Left renal pelvis (tissue), 4 donors: ENCODE data around the gene OGT. TPM values are rescaled to one million over a fixed set of nuclear protein-coding genes. Genes with fewer than 3 reads are reported as not detected.
"Not testable (repeated sequence)": the region's sequence is repeated elsewhere in the genome, so short reads cannot be mapped to it uniquely, and the experiment has no call there.

Experiments
- DNase-seq, 4 donors: peaks; one replicate each; pipeline ENCODE4 v3.0.0-alpha.2; 2013; ENCODE audit warnings: low read depth in 4 of 4, low spot score in 3 of 4
- polyA plus RNA-seq, 4 donors: library from polyadenylated mRNA; unstranded; fragments of 120-200 nt; gene quantifications; one replicate each; pipeline ENCODE4 v1.2.1, GENCODE V29; 2013; ENCODE audit not compliant: insufficient read length in 4 of 4

Gene OGT
- 100 to 1,000 TPM; 182 to 280 (median 204) TPM for polyA plus RNA-seq

DNA sequence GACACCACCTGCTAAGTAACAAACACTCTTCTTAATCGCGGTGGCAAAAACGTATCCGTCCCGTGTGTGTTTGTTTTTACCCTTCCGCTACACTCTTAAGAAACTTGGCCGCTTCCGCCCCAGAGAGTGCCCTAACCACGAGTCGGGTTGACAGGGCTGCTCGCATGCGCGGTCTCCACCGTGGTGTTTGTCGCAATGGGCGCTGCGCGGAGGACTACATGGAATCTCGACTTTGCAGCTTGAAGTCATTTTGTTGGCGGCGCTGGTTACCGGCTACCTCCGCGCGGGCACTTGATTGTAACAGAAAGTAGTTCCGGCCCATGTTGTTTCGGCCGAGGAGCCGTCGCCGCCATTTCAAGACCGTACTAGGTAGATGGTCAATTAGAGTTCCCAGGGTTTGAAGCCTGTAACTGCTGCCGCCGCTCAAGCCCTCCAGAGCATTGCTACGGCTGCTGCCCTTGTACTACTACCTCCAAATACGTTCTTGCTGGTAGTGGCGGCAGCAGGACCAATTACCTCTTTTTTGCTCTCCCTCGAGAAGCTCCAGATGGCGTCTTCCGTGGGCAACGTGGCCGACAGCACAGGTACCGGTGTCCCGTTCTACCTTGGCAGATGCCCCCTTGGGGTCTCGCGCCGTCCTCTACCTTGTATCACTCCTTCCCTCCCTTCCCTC is at the start of gene OGT:
Gene OGT, plus strand, starts transcription at position 352 of the 673 bp plus-strand sequence. Its CDS starts 196 bp downstream, at position 548.
- DNase-seq = peak; percentile 81 to 90 (median 86)

DNA sequence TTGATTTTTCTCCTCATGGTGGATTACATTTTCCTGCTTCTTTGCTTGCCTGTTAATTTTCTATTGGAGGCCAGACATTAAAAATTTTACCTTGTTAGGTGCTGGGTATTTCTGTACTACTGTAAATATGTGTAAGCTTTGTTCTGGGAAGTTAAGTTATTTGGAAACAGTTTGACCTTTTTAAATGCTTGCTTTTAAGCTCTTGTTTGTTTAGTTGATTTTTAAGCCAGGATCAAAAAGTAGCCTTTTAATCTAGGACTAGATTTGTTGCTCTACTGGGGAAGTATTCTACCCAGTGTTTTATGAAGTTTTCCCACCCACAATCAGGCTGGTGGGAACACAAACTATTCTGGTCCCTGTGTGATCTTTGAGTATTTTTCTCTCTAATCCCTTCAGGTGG is 45.1 kb upstream of the OGT start:
- DNase-seq = no peak

DNA sequence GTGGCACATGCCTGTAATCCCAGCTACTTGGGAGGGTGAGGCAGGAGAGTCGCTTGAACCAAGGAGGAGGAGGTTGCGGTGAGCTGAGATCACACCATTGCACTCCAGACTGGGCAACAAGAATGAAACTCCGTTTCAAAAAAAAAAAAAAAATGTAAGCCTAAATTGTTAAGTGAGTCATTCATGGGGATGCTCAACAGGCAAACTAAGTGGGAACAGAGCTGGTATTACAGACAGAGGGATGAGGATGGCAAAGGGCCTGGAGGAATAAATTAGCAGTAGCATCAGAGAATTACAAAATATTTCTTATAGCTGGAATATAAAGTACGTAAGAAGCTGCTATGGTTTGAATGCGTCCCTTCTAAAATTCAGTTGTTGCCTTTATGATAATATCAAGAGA is 43.4 kb upstream of the OGT start:
- no peak for DNase-seq

DNA sequence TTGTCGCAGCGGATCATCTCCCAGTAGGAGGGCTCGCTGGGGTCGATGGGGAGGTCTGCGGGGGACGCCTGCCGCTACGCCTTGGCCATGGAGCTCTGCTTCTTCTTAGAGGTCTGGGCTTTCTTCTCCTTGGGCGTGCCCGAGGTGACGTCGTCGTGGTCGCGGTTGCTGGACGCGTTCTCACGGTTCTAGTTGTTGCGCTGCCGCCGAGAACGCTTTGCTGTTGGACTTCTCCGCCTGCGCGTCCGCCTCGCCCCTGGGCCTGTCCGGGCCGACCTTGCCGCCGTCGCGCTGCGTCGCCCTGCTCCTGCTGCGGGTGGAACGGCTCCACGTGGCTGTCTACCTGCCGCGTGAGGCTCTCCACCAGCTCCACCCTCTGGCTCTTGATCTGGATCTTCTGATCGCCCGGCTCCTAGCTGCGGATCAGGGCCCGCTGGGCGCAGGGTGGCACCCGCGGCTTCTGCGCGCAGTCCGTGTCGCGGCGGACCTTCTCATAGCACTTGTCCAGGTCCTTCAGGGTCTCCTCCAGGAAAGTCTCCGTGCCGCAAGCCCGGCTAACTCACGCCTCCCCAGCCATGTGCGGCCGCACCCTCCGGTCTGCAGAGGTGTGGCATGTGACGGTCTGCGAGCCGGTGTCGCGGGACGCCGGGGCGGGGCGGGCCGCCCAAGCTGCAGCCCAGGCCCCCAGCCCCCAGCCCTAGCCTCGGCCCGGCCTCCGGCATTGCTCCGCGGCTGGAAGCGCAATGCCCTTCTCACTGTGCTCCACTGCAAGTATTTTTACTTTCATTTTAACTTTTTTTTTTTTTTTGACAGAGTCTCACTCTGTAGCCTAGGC is 40.5 kb upstream of the OGT start:
- no peak for DNase-seq

DNA sequence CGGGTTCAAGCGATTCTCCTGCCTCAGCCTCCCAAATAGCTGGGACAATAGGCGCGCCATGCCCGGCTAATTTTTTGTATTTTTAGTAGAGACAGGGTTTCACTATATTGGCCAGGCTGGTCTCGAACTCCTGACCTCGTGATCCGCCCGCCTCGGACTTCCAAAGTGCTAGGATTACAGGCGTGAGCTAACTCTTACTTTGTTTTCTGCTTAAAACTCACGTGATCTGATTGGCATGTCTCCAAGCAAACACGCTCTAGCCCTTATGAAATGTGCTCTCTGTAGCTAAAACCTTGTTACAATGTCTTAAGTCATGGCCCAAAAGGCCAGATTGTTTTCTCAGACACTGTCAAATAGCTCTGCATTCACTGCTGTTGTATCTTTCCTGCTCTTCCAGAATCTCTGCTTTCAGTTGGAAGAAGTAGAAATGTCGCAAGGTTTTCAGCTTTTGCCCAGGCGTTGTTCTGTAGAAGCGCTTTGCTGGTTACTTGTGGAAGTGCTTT is 39.7 kb upstream of the OGT start:
- DNase-seq = no peak

DNA sequence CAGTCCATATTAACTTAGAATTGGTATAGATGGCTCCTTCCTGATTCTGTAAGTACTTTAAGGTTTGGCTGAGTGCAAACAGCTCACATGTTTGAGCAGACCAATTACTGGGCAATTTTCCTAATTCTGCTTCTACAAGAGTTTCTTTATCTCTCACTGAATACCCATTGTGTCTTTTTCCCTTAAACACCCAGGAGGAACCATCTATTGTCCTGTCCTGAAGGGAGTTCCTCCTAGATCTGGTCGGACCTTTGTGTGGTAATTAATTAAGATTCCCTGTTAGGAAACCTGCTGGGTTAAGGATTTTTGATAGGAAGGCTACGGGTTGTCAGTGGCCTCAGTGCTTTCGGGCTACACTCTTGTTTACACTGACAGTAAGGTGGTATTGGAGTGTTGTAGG is 36.9 kb upstream of the OGT start:
- DNase-seq = not testable (repeated sequence)

DNA sequence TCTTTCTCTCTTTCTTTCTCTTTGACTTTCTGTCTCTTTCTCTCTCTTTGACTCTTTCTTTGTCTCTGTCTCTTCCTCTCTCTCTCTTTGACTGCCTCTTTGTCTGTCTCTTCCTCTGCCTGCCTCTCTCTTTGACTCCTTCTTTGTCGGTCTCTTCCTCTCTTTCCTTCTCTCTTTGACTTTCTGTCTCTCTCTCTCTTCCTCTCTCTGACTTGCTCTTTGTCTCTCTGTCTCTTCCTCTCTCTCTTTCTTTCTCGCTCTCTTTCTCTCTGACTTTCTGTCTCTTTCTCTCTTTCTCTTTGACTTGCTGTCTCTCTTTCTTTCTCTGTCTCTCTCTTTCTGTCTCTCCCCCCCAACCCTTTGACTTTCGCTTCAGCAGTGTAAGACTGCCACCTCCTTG is 36.4 kb upstream of the OGT start:
- DNase-seq = no peak

DNA sequence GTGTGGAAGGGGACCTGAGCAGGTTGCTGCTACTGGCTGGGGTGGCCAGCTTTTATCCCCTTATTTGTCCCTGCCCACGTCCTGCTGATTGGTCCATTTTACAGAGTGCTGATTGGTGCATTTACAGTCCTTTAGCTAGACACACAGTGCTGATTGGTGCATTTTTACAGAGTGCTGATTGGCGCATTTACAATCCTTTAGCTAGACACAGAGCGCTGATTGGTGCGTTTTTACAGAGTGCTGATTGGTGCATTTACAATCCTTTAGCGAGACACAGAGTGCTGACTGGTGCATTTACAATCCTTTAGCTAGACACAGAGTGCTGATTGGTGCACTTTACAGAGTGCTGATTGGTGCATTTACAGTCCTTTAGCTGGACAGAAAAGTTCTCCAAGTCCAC is 30.8 kb upstream of the OGT start:
- not testable (repeated sequence) for DNase-seq

DNA sequence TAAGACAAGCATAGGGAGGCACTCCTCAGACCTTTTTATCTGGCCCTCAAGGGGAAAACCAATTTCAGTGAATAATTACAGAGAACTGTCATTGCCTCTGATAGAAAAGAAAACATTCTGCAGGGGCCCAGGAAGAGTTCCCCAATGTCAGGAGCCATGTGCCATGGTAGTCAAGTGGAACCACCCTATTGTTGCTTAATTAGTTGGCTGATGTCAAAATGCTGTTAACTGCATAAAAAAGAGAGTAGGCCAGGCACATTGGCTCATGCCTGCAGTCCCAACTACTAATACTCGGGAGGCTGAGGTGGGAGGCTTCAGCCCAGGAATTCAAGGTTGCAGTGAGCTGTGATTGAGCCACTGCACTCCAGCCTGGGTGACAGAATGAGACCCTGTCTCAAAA is 28.6 kb upstream of the OGT start:
- DNase-seq = no peak

DNA sequence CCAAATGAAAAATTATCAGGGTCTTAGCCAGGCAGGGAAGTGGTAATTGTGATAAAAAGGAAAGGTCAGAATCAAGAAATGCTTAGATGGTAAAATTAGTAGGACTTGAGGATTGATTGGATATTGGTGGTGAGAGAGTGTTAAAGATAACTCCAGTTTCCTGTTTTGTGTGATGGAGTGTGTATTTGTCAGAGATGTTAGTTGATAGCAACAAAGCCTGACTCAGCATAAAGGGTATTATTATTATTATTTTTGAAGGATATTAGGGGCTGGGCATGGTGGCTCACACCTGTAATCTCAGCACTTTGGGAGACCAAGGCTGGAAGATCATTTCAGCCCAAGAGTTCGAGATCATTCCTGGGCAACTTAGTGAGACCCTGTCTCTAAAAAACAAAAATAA is 23.6 kb upstream of the OGT start:
- DNase-seq = no peak

DNA sequence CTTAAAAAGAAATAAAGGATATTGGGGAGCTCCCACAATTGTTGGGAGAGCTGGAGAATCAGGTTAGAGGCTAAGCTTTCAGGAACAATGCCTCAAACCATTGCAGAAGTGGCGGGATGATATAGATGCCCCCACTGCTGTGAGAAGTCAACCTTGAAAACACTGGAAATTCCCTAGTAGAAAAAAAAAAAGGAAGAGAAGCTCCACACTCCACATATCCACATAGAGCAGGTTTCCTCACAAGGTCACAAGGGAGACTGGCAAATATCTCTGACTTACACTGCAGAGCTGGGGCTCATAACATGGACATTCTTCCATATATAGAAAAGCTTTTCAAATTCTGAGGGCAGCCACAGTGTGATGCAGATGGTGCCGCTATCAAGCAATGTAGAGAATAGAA is 22.7 kb upstream of the OGT start:
- DNase-seq = no peak

DNA sequence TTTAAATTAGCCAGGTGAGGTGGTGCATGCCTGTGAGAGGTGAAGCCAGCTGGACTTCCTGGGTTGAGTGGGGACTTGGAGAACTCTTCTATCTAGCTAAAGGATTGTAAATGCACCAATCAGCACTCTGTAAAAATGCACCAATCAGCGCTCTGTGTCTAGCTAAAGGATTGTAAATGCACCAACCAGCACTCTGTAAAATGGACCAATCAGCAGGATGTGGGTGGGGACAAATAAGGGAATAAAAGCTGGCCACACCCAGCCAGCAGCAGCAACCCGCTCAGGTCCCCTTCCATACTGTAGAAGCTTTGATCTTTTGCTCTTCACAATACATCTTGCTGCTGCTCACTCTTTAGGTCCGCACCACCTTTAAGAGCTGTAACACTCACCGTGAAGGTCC is 19.2 kb upstream of the OGT start:
- not testable (repeated sequence) for DNase-seq

DNA sequence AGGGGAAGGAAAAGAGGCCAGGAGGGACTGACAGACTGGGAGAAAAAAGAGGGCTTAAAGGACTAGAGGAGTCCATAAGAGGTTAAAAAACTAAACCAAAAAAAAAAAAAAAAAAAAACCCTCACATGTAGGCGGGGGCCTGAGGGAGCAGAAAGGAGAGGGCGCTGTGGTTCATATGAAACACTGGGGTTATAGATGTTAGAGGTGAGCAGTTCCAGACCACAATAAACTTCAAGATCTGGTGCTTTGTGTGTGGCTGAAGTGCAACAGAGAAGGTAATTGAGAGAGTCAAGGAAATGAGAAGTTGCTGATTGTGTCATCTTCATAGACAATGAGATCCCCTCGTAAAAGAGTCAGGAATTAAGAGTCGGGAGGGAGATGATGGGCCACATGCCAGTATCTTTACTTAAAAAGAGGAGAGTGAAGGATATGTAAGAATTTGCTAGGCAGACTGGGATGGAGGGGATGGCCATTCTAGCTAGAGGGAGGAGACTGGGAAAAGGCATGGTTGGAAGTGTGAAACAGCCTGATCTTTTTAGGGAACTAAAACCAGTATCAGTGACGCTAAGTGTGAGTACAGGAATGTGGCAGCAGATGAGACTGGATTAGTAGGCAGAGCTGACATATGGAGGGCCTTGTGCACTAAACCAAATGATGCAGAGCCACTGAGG is 18.4 kb upstream of the OGT start:
- no peak for DNase-seq

DNA sequence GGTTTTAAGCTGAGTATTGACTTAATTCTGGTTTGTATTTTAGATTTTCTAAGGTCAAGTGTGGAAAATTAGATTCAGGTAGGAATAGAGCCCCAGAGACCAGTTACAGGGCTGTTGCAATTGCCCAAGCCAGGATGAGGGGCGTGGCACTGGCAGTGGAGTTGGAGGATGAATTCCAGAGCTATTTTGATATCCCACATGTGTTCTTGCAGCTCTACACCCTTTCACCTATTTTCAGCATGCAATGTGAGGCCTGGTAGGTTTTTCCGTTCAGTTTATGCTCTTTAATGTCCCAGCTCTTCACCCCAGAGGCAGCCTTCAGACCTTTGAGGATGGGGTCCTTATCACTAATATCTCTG is 17.9 kb upstream of the OGT start:
- no peak for DNase-seq

DNA sequence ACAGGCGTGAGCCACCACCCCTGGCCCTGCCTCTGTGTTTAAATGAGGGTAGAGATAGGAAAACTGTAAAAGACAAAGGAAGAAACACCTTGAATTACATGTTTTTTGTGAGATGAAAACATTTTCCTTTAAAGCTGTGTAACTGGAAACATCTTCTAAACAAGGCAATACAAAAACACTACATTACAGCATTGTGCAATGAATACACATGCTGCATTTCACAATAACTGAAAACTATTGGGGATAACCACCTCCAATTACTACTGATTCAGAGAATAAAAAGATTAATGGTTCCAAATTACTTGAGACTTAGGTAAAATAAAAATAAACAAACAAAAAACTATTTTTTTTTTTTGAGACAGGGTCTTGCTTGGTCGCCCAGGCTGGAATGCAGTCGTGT is 7.6 kb upstream of the OGT start:
- DNase-seq = no peak

DNA sequence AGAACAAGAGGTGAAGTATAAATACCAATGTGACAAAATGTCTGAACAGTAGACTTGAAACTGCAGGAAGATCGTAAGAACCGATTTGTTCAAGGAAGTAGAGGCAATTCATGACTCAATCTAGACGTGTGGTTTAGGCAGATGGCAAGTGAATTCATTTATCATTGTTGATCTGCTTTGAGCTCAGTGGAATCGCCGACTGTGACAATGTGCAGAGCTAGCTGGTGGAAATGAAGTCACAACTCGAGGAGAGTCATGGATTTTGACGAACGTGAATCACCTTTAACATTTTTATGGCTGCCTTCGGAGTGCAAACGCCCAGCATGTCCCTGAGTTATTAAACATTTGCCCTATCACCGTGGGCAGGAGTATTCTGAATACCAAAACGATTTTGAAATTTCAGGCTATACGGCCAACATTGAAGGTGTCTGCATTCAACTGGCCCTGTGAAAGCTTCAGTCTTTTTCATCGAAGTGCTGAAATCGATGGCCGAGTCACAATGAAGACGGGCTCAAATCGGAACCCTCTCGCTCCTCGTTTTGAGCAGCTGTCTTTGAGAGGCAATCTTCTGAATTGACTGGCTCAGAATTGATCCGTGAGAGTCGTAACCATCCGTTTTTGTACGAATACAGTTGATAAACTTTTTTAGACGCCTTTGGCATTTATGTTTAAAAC is 689 bp upstream of the OGT start:
- DNase-seq = no peak

DNA sequence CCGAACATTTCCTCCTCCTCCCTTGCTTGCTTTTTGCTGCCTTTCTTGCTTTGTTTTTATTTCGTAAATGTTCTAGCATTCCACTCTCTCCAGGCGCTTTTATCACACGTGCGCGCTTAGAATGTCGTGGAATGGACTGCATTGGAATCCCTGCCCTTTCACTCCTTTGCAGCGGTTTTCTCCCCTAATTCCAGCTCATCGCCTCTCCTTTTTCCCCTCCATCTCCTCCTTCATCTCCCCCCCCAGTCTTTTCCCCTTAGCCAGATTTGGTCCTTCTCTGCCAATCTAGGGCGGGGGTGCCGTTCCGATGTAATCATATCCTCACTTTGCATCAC is 579 bp downstream of the OGT start:
- no peak for DNase-seq

DNA sequence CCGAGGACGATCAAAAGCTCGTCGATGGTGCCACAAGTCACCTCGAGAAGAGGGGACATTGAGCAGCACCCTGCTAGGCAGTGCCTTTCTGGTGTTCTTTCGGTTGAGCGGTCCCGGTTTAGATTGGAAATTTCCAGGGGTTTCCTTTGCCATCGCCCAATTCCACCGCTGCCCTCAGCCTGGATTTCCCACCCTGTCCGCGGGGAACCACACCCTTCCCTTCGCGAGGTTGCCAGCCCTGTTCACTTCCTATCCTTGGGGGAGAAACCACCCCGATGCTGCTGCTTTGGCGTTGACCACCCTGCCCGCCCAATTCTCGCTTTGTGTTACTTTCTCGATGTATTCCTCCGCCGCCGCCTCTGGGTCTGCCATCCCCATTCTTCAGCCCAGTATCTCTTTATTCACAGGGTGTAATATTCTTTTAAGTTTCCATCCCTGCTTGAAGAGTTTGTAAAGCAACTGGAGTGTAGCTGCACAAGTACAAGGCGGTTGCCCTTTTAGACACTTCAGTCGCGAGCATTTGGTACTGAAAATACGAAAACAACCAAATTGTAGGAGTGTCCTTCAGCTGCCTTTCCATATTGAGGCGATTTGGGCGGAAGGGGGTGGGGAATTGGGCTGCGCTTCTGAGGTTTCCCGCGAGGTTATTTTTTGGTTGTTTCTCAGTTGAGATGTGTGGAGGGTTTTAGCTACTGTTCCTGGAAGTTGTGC is 1.1 kb downstream of the OGT start:
- DNase-seq = no peak

DNA sequence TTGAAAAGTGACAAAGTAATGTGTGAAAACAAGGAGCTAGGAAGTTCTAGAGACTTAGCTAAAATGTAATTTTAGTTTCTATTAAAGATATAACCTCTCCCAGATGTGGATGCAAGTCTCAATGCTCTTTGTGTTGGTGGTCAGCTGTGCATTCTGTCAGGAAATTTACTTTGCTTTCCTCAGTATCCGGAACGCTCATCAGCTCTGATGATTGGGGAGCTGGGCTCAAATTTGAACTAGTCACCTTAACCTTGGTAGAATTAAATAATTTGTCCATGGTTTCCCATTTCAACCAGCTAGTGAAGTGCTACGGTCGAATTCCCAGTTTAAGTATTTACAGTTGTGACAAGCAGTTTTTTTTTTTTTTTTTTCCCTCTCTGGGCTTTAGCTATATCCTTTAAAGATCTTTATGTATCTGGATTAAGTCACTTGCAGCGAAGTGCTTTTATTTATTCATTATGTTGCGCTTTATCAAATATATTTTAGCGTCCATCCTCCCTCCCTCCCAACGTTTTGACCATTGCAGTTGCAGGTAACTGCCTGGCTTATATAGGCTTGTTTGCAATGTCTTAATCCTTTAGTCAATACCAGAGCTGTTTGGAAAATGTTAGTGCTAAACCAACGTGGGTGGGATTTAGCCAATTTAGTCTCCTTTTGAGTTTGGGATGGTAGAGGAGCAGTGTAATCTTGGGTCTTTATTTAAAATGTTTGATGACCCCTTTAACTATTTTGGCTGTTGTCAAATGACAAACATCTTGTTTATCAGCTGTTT is 2.1 kb downstream of the OGT start:
- no peak for DNase-seq

DNA sequence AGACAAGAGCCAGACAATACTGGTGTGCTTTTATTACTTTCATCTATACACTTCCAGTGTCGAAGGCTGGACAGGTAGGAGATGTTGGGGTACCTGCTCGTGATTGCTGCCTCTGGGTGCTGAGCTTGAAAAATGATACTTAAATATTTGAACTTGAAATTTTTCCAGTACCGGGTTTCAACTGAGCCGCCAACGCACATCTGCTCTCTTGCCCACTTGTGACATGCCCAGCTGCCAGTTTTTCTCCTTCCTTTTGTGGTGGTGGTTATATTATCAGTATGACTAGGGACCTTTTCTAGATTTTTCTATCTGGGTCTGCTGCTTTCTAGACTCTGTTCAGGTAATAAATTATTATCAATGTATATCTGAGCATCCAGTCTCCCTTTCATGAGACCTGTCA is 3.4 kb downstream of the OGT start:
- DNase-seq = no peak
